Left colon (tissue), 2 donors: ENCODE measurements around the gene ALG1L2. TPM values are rescaled to one million over a fixed set of nuclear protein-coding genes. Genes with fewer than 3 reads are reported as not detected.
"Not testable (repeated sequence)": the region's sequence is repeated elsewhere in the genome, so short reads cannot be mapped to it uniquely, and the experiment has no call there.

Experiments used
- ATAC-seq: fragments of 200-7000 bp; cut with Tn5 transposase; one replicate; pipeline ENCODE4 v1.9.1; 2020; ENCODE audit warnings: mild to moderate bottlenecking, moderate library complexity
- DNase-seq, 2 donors: peaks; one replicate each; pipeline ENCODE4 v3.0.0-alpha.2; 2020
- intact Hi-C, 2 donors: fragments of 100-400 bp; cut with DNase I in 1 of 2; cut with micrococcal nuclease in 1 of 2; formaldehyde crosslinking; loops; one replicate each; pipeline versions ENCODE4 v1.11.2 to v1.14.0; 2022; cut with DNase I, micrococcal nuclease
- long read RNA-seq: library from polyadenylated mRNA; unstranded; transcript quantifications from one replicate; pipeline ENCODE4 v2.0.0, GENCODE V29; 2021
- total RNA-seq, 2 donors: library from RNA; stranded (reverse); fragmentation: NEBNext Ultra II Directional; extraction: Animal tissue kit (Norgen Biotek cat#: 25700); gene quantifications; one replicate each; pipeline ENCODE4 v1.2.1, GENCODE V29; 2021
- donor health status: DM: no; HTN: no; CAD: no.
- donor health status: DM: yes; HTN: yes; CAD: no.

Gene ALG1L2, protein sequence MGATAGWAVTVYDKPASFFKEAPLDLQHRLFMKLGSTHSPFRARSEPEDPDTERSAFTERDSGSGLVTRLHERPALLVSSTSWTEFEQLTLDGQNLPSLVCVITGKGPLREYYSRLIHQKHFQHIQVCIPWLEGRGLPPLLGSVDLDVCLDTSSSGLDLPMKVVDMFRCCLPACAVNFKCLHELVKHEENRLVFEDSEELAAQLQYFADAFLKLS
- 1 to 10 TPM in 1 of 2 donors, under 1 TPM in 1; 0.78 to 1.8 TPM for total RNA-seq
- long read RNA-seq, partial matches to known transcripts, result 0 of 3 reads
- long read RNA-seq, other reads (novel, unspliced or antisense), result 3 of 3 reads

DNA sequence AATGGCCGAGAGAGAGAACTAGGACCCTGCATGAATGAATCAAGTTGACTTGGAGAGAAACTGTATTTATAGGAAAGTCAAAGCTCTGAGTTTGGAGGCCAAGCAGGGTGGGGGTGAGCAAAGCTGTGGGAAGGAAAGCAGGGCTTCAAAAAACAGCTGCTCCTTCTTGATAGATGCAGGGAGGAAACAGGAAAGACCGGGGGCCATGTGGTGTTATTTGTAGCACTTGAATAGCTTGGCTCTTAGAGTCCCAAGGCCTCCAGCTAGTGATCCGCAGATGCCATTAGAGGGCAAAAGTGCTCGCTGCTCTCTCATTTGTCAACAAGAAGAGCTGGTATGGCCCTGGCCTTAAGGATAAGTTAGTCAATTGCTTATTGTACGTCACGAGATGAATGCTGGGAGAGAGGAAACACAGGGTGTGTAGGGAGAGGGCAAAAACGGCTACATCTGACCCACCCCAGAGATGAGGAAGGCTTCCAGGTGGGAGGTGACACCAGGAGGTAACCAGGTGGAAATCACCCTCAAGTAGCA is at the start of gene ALG1L2:
ALG1L2 (plus strand) TSS at position 481 of the 531 bp plus-strand sequence. CDS start 186 bp downstream, outside the sequence.
- no peak for DNase-seq
- ATAC-seq, result no peak
- intact Hi-C loops, result no loop called here

GRCh38 chr3:130037126-130037815 is 44.4 kb upstream of the ALG1L2 start:
- intact Hi-C loops, DNase-seq, ATAC-seq: not testable (repeated sequence)

- DNase-seq, intact Hi-C loops, ATAC-seq: not testable (repeated sequence)
Measured at GRCh38 chr3:130042736-130043135, 38.9 kb upstream of the ALG1L2 start.

DNA sequence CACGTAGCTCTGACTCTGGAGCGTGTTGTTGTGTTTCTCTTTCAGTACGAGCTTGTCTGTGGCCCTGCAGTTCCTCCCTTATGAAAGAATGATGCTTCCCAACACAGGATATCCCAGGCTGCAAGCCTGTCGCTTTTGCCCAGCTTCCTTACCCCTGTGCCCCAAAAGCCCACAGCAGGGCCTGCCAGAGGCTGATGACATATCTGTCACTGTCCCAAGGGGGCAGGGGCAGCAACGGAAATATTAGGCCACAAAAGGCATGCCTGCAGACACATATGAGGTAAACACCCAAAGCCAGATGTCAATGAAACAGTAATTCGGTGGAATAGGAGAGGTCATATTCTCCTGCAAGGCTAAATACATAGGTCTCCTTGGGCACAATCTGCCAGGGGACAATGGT is 38.0 kb upstream of the ALG1L2 start:
- intact Hi-C loops, ATAC-seq, DNase-seq: not testable (repeated sequence)

GRCh38 chr3:130044370-130044769 is 37.3 kb upstream of the ALG1L2 start:
- DNase-seq (no peak), ATAC-seq (no peak)
- intact Hi-C loops, result no loop called here

GRCh38 chr3:130048726-130049125 is 32.9 kb upstream of the ALG1L2 start:
- no peak for DNase-seq
- intact Hi-C loops, result no loop called here
- no peak for ATAC-seq

DNA sequence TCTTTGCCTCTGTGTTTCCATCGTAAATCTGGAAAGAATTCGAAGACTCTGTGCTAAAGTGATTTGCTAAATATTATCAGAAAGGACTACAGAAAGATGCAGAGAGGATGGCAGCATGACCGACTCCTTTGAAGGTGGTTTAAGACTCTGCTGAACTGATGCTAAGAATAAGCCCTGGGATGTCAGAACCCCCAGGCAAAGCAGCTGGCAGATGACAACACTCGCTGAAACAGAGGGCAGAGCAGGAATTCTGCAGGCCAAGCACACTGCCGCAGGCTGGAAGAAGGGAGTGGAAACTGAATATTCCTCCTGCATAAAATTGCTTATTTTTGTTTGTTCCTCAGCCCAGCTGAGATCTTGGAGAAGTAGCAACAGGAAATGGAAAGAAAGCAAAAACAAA is 29.3 kb upstream of the ALG1L2 start:
- DNase-seq, ATAC-seq, intact Hi-C loops: not testable (repeated sequence)

GRCh38 chr3:130052965-130053364 is 28.7 kb upstream of the ALG1L2 start:
- intact Hi-C loops, ATAC-seq, DNase-seq: not testable (repeated sequence)

DNA sequence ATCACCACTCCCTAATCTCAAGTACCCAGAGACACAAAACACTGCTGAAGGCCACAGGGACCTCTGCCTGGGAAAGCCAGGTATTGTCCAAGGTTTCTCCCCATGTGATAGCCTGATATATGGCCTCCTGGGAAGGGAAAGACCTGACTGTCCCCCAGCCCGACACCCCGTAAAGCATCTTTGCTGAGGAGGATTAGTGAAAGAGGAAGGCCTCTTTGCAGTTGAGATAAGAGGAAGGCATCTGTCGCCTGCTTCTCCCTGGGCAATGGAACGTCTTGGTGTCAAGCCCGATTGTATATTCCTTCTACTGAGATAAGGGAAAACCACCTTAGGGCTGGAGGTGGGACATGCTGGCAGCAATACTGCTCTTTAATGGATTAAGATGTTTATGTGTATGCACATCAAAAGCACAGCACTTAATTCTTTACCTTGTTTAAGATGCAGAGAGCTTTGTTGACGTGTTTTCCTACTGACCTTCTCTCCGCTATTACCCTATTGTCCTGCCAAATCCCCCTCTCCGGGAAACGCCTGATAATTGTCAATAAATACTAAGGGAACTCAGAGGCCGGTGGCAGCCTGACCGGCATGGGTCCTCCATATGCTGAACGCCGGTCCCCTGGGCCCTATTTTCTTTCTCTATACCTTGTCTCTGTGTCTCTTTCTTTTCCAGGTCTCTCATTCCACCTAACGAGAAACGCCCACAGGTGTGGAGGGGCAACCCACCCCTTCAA is 23.9 kb upstream of the ALG1L2 start:
- intact Hi-C loops, ATAC-seq, DNase-seq: not testable (repeated sequence)

- intact Hi-C loops, DNase-seq: not testable (repeated sequence)
Measured at GRCh38 chr3:130058267-130058657, 23.4 kb upstream of the ALG1L2 start.

GRCh38 chr3:130058716-130059115 is 22.9 kb upstream of the ALG1L2 start:
- intact Hi-C loops, ATAC-seq, DNase-seq: not testable (repeated sequence)

More at GRCh38 chr3:130058267-130058657, 23.4 kb upstream of the ALG1L2 start:
- not testable (repeated sequence) for ATAC-seq

GRCh38 chr3:130059162-130059561 is 22.5 kb upstream of the ALG1L2 start:
- DNase-seq, intact Hi-C loops, ATAC-seq: not testable (repeated sequence)

DNA sequence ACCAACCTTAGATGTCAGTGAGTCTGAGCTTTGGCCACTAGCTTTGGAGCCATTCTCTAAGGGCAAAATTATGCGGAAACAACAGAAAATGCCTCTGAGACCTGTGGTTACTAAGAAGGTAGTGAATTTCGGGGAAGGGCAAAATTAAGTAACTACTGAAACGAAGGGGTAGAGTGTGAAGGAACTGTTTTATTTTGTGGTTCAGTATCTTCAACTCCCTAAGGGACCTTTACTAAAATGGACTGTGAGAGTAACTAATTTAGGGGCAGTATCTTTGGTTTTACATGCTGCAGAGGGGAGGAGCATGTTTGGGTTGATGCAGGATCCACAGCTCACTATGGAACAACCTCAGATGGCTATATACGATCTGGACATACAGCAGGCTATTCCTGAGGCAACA is 8.0 kb upstream of the ALG1L2 start:
- ATAC-seq (no peak), DNase-seq (no peak)
- intact Hi-C loops, result no loop called here

DNA sequence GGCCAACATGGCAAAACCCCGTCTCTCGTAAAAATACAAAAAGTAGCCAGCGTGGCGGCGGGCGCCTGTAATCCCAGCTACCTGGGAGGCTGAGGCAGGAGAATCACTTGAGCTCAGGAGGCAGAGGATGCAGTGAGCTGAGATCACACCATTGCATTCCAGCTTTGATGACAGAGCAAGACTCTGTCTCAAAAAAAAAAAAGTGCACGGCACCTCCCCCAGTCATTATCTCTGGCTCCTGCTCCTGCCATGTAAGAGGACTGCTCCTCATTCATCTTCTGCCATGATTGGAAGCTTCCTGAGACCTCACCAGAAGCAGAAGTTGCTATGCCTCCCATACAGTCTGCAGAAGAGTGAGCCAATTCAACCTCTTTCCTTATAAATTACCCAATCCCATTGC is 4.0 kb upstream of the ALG1L2 start:
- intact Hi-C loops, result no loop called here
- DNase-seq (no peak), ATAC-seq (no peak)

DNA sequence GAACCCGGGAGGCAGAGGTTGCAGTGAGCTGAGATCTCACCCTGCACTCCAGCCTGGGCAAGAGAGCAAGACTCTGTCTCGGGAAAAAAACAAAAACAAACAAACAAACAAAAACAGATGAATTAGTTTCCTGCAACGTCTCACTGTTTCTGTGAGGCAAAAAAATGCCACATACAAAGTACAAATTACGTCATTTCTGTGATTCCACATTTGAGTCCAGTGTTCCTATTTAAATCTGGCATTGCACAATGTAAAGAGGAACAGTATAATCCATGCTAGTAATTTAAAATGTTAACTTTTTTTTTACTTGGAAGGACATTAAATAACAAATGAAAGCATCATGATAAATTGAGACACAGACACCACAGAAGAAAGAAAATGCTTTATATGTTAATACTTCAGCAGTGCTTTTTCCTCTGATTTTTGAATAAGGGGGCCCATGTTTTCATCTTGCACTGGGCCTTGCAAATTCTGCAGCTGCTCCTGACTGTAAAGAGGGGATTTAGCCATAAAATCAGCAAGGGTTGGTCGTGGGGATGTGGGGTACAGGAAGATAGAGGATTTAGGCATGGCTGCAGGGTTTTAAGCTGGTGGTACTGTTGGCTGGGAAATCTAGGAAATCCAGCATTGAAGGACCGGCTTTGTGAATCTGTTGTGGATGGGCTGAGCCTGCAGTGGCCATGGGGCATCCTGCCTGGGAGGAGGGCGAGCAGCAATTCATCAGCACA is 1.9 kb downstream of the ALG1L2 start:
- ATAC-seq, DNase-seq, intact Hi-C loops: not testable (repeated sequence)

DNA sequence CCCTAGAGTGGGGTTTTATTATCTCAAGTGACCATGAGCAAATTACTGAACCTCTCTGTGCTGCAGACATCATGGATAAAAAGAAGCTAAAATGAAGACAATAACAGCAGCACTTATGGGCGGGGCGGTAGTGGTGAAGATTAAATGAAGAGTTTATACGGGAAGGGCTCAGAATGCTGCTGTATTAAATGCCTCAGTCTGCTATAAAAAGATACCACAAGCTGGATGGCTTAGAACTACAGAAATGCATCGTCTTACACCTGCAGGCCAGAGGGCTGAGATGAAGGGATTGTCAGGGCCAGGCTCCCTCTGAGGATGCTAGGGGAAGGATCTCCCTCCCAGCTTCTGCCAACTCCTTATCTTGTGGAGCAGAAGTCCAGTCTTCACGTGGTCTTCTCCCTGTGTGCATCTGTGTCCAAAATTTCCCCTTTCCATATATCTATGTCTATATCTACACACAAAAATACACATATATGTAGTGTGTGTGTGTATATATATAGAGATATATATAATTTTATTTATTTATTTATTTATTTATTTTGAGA is 2.9 kb downstream of the ALG1L2 start:
- DNase-seq (no peak), ATAC-seq (no peak)
- intact Hi-C loops, result no loop called here

GRCh38 chr3:130085881-130086280 is 4.2 kb downstream of the ALG1L2 start:
- intact Hi-C loops, result no loop called here
- DNase-seq (no peak), ATAC-seq (no peak)

- ATAC-seq, DNase-seq, intact Hi-C loops: not testable (repeated sequence)
Measured at GRCh38 chr3:130086628-130087027, 5.0 kb downstream of the ALG1L2 start.
